MM.1S (cell line): Measurements from ENCODE around the gene RAB3IL1.

Experiments
- CTCF ChIP-seq: fragments of 300-600 bp; sonication (generic); IDR thresholded peaks from 2 replicates; pipeline ENCODE4 v1.5.1; 2016; ENCODE audit warnings: antibody characterized with exemption, low read length, mixed read lengths
- EZH2 ChIP-seq: fragments of 300-600 bp; sonication (generic); optimal IDR thresholded peaks from 2 replicates; pipeline ENCODE3; 2017; ENCODE audit warnings: low read depth, mild to moderate bottlenecking, antibody characterized with exemption, low read length, mixed read lengths
- EZH2phosphoT487 ChIP-seq: fragments of 300-600 bp; sonication (generic); IDR thresholded peaks from 2 replicates; pipeline ENCODE4 v1.6.1; 2018; ENCODE audit warnings: antibody characterized with exemption, low read length

- no peak for TF ChIP-seq CTCF
- TF ChIP-seq EZH2, result no peak
- TF ChIP-seq EZH2phosphoT487, result no peak
These were observed 34.2 kb upstream of the RAB3IL1 start for GRCh38 chr11:61951484-61952135.
